ENCODE results near the gene MAPK8. TPM values are rescaled to one million over a fixed set of nuclear protein-coding genes. Genes with fewer than 3 reads are reported as not detected.

MAPK8 gene
- total and polyA plus RNA-seq, 2 of the 4 experiments (the other 2 are of a cell fraction), result 41.5 to 54.7 TPM

DNA sequence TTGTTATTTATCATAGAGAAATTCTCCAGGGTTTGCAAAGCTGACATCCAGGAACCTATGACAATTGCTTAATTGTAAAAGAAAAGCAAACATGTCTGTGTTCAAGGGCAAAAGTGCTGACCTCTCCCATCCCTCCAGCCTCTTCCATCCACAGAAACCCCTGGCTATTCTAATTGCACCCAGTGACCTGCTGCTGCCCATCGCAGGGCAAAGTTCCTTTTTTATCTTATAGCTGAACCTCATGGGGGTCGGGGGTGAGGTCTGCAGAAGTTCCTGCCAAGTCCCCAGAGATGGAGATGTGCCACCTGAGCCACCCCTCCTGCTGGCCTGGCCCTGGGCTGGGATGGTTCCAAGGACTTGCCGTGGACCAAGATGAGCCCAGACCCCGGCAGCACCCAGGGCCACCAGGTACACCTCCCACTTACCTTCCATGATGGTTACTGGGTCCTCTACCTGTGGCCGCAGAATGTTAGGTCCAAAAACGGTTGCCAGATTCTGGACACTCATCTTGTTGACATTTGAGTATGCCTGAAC, 146.5 kb downstream of the MAPK8 start (continued):
- no peak for TF ChIP-seq ELK1 (IDR thresholded peaks at IDR 0.05; ENCODE audit: borderline replicate concordance, low read depth, low read length)
- no peak for TF ChIP-seq RFX5 (IDR thresholded peaks at IDR 0.05; ENCODE audit: low read depth, low read length)
- TF ChIP-seq RCOR1 (IDR thresholded peaks at IDR 0.05; ENCODE audit: insufficient replicate concordance, low read length), result no peak
- no peak for TF ChIP-seq MAZ (IDR thresholded peaks at IDR 0.05; ENCODE audit: borderline replicate concordance, low read depth, low read length)

Measured in IMR-90 (cell line).